K562 (cell line): ENCODE measurements around the gene PDZK1IP1.

Experiments used
- BRD9 ChIP-seq: fragments of 450-650 bp; IDR thresholded peaks from 2 replicates; pipeline ENCODE4 v1.6.1; 2018; ENCODE audit warnings: low read depth; ENCODE audit not compliant: partially characterized antibody
- KLF1 ChIP-seq: fragments of 450-650 bp; IDR thresholded peaks from 2 replicates; pipeline ENCODE4 v1.6.1; 2016; ENCODE audit warnings: missing genetic modification characterization, missing compliant biosample characterization
- SMAD2 ChIP-seq: fragments of 150-350 bp; IDR thresholded peaks from 2 replicates; pipeline ENCODE4 v1.6.1; 2014; ENCODE audit warnings: low read depth, mild to moderate bottlenecking, low read length
- ZBTB1 ChIP-seq: sonication (generic); formaldehyde crosslinking; IDR thresholded peaks from 2 replicates; pipeline ENCODE4 v1.8.1; 2023; ENCODE audit warnings: missing genetic modification reagents, low read depth, mild to moderate bottlenecking, borderline replicate concordance
- TF ChIP-seq, protein P1 (sequence below): fragments of 450-650 bp; conservative IDR thresholded peaks from 2 replicates; pipeline ENCODE4 v1.6.1; 2016; ENCODE audit warnings: missing genetic modification characterization, low read depth, mild to moderate bottlenecking, control low read depth, missing compliant biosample characterization
- TF ChIP-seq, protein P2 (sequence below), 3 experiments: IDR thresholded peaks in 2 of 3; conservative IDR thresholded peaks in 1 of 3; 2 replicates each; pipeline ENCODE4 v1.5.1; 2011 to 2012; ENCODE audit warnings: low read length in 3 of 3, mild to moderate bottlenecking in 3 of 3, control low read depth in 2 of 3, improper control_type of control experiment in 1 of 3, inconsistent platforms in 1 of 3, low read depth in 1 of 3, mixed read lengths in 1 of 3, moderate library complexity in 1 of 3; ENCODE audit not compliant: insufficient read depth in 2 of 3

DNA sequence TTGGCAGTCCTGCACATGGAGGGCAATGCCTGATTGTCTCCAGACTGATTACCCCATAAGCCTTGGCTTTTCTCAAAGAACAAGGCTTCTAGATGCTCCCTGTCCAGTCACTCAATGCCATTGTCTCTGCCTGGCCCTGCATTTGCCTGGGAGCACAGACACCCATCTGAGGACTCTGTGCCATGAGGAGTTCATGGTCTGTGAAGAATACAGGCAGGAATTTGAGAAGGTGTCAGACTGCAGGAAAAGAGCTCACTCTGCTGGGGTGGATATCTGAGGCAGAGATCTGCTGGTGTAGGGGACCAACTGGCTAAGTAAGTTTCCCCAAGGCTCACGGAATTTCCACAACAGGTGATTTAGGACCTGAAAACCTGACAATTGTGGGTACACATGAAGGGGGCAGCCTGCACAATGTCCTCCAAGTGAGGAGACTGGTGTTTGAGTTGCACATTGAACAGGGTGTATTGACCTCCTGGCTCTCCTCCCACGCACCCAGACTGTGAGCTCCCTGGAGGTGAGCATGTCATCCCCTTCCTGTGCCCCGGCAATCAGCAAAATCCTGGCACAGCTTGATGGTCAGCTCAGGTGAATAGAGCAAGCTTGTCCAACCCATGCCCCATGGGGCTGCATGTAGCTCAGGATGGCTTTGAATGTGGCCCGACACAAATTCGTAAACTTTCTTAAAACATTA is 51.8 kb downstream of the PDZK1IP1 start:
- TF ChIP-seq, protein P1, sequence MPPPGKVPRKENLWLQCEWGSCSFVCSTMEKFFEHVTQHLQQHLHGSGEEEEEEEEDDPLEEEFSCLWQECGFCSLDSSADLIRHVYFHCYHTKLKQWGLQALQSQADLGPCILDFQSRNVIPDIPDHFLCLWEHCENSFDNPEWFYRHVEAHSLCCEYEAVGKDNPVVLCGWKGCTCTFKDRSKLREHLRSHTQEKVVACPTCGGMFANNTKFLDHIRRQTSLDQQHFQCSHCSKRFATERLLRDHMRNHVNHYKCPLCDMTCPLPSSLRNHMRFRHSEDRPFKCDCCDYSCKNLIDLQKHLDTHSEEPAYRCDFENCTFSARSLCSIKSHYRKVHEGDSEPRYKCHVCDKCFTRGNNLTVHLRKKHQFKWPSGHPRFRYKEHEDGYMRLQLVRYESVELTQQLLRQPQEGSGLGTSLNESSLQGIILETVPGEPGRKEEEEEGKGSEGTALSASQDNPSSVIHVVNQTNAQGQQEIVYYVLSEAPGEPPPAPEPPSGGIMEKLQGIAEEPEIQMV, result no peak
- no peak for TF ChIP-seq KLF1 (tag)
- TF ChIP-seq, protein P2, sequence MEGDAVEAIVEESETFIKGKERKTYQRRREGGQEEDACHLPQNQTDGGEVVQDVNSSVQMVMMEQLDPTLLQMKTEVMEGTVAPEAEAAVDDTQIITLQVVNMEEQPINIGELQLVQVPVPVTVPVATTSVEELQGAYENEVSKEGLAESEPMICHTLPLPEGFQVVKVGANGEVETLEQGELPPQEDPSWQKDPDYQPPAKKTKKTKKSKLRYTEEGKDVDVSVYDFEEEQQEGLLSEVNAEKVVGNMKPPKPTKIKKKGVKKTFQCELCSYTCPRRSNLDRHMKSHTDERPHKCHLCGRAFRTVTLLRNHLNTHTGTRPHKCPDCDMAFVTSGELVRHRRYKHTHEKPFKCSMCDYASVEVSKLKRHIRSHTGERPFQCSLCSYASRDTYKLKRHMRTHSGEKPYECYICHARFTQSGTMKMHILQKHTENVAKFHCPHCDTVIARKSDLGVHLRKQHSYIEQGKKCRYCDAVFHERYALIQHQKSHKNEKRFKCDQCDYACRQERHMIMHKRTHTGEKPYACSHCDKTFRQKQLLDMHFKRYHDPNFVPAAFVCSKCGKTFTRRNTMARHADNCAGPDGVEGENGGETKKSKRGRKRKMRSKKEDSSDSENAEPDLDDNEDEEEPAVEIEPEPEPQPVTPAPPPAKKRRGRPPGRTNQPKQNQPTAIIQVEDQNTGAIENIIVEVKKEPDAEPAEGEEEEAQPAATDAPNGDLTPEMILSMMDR (IDR thresholded peaks at IDR 0.05 in 2 of 3, conservative IDR thresholded peaks at IDR 0.05 in 1 of 3; ENCODE audit: insufficient read depth in 2 of 3, low read depth in 1 of 3, low read length in 3 of 3), result no peak
- no peak for TF ChIP-seq BRD9
- TF ChIP-seq SMAD2, result no peak
- TF ChIP-seq ZBTB1, result no peak
